ENCODE results near the gene SIRPA.

- TF ChIP-seq, protein P1, sequence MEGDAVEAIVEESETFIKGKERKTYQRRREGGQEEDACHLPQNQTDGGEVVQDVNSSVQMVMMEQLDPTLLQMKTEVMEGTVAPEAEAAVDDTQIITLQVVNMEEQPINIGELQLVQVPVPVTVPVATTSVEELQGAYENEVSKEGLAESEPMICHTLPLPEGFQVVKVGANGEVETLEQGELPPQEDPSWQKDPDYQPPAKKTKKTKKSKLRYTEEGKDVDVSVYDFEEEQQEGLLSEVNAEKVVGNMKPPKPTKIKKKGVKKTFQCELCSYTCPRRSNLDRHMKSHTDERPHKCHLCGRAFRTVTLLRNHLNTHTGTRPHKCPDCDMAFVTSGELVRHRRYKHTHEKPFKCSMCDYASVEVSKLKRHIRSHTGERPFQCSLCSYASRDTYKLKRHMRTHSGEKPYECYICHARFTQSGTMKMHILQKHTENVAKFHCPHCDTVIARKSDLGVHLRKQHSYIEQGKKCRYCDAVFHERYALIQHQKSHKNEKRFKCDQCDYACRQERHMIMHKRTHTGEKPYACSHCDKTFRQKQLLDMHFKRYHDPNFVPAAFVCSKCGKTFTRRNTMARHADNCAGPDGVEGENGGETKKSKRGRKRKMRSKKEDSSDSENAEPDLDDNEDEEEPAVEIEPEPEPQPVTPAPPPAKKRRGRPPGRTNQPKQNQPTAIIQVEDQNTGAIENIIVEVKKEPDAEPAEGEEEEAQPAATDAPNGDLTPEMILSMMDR (conservative IDR thresholded peaks at IDR 0.05; ENCODE audit: low read depth, low read length): no peak
- TF ChIP-seq POLR2A (IDR thresholded peaks at IDR 0.05; ENCODE audit: low read depth, low read length) (no peak), MAFK (IDR thresholded peaks at IDR 0.05; ENCODE audit: low read depth, low read length) (no peak), FOS (IDR thresholded peaks at IDR 0.05; ENCODE audit: low read depth, low read length) (peak; percentile 51; the same call in 1 of the 2 replicates), MAZ (IDR thresholded peaks at IDR 0.05; ENCODE audit: borderline replicate concordance, low read depth, low read length) (no peak), ELK1 (IDR thresholded peaks at IDR 0.05; ENCODE audit: borderline replicate concordance, low read depth, low read length) (no peak), SMC3 (IDR thresholded peaks at IDR 0.05; ENCODE audit: low read depth, low read length) (no peak), USF2 (IDR thresholded peaks at IDR 0.05; ENCODE audit: low read depth, low read length) (no peak), RFX5 (IDR thresholded peaks at IDR 0.05; ENCODE audit: low read depth, low read length) (no peak), NFE2L2 (IDR thresholded peaks at IDR 0.05; ENCODE audit: low read depth, low read length) (no peak), MXI1 (IDR thresholded peaks at IDR 0.05; ENCODE audit: borderline replicate concordance, low read depth, low read length) (no peak), CEBPB (IDR thresholded peaks at IDR 0.05; ENCODE audit: low read depth, low read length) (peak; percentile 98)
Measured at GRCh38 chr20:1934721-1935573, 39.7 kb downstream of the SIRPA start.
